Mesenteric fat pad (tissue), 1 donor: Measurements from ENCODE around the gene PLP1. TPM values are rescaled to one million over a fixed set of nuclear protein-coding genes. Genes with fewer than 3 reads are reported as not detected.
"Not testable (repeated sequence)": the region's sequence is repeated elsewhere in the genome, so short reads cannot be mapped to it uniquely, and the experiment has no call there.

ENCODE experiments used
- DNase-seq: peaks from one replicate; pipeline ENCODE4 v3.0.0-alpha.2; 2020; ENCODE audit warnings: low spot score
- total RNA-seq: library from RNA; stranded (reverse); fragmentation: NEBNext Ultra II Directional; extraction: Animal tissue kit (Norgen Biotek cat#: 25700); gene quantifications from one replicate; pipeline ENCODE4 v1.2.1, GENCODE V29; 2021
- donor health status: DM: yes; HTN: yes; CAD: no.

Gene PLP1
- total RNA-seq, 1 donor from 2014 or later = 0.26 TPM

- no peak for DNase-seq
Measured at GRCh38 chrX:103780336-103781061, 3.9 kb downstream of the PLP1 start.

- no peak for DNase-seq
Measured at GRCh38 chrX:103781062-103781402, 4.4 kb downstream of the PLP1 start.

GRCh38 chrX:103781706-103782105, 5.1 kb downstream of the PLP1 start:
- no peak for DNase-seq

GRCh38 chrX:103782640-103783039, 6.0 kb downstream of the PLP1 start:
- no peak for DNase-seq

- DNase-seq = no peak
Measured at GRCh38 chrX:103783196-103783595, 6.6 kb downstream of the PLP1 start.

GRCh38 chrX:103783971-103784370, 7.3 kb downstream of the PLP1 start:
- no peak for DNase-seq

GRCh38 chrX:103789004-103789403, 12.4 kb downstream of the PLP1 start:
- DNase-seq = no peak

GRCh38 chrX:103791228-103791627, 14.6 kb downstream of the PLP1 start:
- no peak for DNase-seq

GRCh38 chrX:103791826-103792485, 15.3 kb downstream of the PLP1 start:
- DNase-seq = no peak

- no peak for DNase-seq
Measured at GRCh38 chrX:103792916-103793544, 16.4 kb downstream of the PLP1 start.

GRCh38 chrX:103793545-103793940, 16.9 kb downstream of the PLP1 start:
- DNase-seq = no peak

- no peak for DNase-seq
Measured at GRCh38 chrX:103794119-103794518, 17.5 kb downstream of the PLP1 start.

- DNase-seq = no peak
Measured at GRCh38 chrX:103797691-103798090, 21.1 kb downstream of the PLP1 start.

GRCh38 chrX:103800318-103800717, 23.7 kb downstream of the PLP1 start:
- no peak for DNase-seq

- no peak for DNase-seq
Measured at GRCh38 chrX:103805860-103806259, 29.2 kb downstream of the PLP1 start.

- no peak for DNase-seq
Measured at GRCh38 chrX:103806862-103807474, 30.3 kb downstream of the PLP1 start.

GRCh38 chrX:103811858-103812257, 35.2 kb downstream of the PLP1 start:
- DNase-seq = no peak

GRCh38 chrX:103817101-103817500, 40.5 kb downstream of the PLP1 start:
- not testable (repeated sequence) for DNase-seq

- no peak for DNase-seq
Measured at GRCh38 chrX:103817502-103817901, 40.9 kb downstream of the PLP1 start.

- no peak for DNase-seq
Measured at GRCh38 chrX:103818842-103819619, 42.4 kb downstream of the PLP1 start.

- not testable (repeated sequence) for DNase-seq
Measured at GRCh38 chrX:103820802-103821201, 44.2 kb downstream of the PLP1 start.
